ENCODE data around the gene ETNK2.
"Not testable (repeated sequence)": the region's sequence is repeated elsewhere in the genome, so short reads cannot be mapped to it uniquely, and the experiment has no call there.

The ETNK2 gene

DNA sequence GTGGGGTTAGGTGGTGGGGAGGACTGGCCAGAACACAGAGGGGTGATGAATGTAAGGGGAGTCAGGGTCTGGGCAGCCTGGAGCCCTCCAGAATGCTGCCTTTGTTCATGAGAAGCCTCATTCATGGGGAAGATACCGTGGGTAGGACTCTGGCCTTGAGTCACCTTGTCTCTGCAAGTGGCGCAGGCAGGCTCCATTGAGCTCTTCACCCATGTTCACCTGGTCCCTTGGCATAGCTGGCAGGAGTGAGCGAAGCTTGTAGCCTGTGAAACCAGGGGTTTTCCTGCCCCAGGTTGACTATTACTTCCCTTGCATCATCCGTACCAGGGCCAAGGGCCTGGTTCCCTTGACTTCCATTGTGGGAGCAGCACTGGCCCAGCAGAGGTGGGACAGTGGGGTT lies 53.2 kb downstream of the ETNK2 start:
- no peak for DNase-seq (ENCODE audit: low spot score)

DNA sequence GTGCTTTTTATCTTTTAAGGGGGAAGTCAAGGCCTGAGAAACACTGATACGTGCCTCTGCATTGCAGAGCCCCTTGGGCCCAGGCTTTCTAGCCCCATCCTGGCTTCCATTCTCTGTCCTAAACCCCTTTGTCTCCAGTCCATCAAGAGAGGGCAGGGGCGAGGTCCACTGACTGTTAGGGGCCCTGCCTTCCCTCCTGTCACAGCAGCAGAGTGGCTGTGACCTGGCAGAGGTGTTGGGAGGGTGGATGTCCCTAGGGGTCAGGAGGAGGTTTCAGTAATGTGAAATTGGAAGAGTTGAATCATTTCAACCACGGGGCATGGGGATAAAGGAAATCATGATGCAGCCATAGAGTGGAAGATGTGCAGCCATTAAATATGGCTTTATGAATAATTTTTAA lies 54.9 kb downstream of the ETNK2 start:
- DNase-seq (ENCODE audit: low spot score) = no peak

DNA sequence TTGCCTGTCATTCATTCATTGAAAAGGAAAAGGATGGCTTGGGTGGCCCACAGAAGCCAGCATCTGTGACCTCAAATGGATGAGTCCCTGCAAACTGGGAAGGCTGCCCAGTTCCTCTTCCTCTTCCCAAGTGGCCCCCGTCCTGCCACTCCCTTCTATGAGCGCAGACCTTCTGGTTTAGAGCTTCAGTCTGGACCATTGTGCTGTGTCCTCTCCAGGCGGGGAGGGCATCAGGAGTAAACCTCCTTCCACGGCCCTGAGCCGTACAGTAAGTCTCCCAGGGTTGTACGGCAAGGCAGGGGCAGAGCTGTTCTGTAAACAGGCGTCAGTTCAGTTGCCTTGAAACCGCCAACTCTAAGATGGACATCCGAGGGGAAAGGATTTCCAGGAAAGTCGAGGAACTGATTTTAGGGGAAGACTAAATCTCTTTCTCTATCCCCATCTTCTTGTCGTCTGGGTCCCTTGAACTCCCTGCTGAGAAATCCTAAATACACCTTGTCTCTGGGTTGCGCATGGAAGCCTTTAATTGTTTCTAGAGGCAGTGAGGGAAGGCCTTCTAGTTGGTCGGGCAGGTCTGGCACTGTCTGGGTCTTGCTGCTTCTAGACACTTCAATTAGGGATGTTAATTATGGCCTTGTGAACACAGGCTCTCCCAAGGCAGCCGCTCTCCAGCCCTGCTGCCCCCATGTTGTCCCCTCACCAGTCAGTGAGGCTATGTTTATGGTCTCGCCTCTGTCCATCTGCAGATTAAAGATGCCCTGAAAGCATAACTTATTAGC lies 56.8 kb downstream of the ETNK2 start:
- no peak for DNase-seq (ENCODE audit: low spot score)

DNA sequence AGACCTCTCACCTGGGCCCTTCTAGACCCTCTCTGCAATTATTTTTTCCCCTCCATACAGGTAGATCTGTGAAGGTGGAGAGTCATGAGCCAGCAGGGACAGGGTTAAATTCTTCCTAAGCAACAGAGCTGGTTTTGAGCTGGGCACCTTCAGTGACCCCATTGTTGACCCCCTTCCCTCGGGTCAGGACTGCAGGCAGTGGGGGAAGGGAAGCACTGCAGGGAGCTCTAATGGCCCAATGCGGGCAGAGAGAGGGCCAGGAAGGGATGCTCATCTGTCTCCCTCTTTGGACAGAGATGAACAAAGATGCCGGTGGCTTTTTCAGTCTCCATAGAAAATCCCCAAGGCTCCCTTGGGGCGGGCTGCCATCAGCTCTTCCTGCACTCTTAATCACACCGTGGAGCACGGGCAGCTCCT lies 57.5 kb downstream of the ETNK2 start:
- no peak for DNase-seq (ENCODE audit: low spot score)

DNA sequence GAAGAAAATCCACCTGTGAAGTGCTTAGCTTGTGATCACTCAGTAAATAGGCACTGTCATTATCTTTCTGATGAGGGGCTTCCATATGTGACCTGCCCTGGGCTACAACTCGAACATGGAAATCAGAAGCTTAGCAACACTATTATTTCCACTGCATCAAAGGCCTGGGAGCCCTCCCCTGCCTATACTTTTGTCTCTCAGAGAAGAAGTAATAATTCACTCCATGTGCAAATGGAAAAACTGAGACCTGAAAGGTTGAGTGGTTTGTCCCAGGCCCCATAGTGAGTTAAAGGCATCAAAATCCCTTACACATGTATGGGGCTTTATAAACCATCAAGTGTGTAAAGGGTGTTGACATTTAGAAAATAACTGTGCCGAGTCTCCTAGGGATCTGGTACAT lies 58.1 kb downstream of the ETNK2 start:
- no peak for DNase-seq (ENCODE audit: low spot score)

DNA sequence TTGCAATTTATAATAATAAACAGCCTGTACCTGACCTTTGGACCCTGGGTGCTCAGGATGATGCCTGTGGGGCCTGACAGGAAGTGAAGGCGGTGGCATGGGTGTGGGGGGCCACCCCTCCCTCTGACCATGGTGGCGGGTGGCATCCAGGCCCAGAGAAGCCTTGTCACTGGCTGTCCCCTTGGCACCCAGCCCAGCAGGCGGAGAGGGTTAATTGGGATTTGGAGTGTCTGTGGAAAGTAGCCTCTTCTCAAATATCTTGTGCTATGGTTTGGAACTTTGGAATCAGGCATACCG lies 58.5 kb downstream of the ETNK2 start:
- DNase-seq (ENCODE audit: low spot score) = no peak

DNA sequence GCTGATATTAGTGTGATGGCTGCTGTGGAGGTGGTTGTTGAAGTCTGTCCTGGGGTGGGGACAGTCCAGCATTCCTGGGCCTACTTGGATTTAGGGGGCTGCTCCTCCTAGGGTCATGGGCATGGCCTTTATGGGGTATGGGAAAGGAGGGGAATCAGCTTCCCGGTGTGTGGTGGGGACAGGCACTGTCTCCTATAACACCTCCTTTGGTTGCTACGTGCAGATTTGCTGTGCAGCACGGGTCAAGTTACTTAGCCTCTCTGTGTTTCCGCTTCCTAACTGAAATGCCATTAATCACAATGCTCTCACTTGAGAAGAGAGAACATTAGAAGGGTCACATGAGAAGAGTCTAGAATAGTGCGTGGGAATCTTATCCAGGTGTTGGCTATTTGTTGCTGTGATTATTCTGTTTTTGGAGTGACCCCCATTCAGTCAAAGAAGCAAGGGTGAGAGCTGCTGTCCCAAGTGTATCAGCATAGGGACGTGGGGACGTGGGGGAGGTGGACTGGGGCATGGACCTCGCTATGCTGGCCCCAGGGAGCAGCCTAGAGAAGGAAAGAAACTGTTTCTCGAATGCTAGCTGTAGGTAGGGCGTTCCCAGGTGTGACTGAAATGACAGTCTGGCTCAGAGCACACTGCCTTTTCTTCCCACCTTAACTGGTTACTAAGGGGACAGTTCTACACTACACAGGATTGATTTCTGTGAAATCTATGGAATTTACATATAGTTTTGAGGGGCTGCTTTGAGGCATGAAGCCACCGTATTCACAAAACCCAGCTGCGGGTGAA lies 59.0 kb downstream of the ETNK2 start:
- no peak for DNase-seq (ENCODE audit: low spot score)

DNA sequence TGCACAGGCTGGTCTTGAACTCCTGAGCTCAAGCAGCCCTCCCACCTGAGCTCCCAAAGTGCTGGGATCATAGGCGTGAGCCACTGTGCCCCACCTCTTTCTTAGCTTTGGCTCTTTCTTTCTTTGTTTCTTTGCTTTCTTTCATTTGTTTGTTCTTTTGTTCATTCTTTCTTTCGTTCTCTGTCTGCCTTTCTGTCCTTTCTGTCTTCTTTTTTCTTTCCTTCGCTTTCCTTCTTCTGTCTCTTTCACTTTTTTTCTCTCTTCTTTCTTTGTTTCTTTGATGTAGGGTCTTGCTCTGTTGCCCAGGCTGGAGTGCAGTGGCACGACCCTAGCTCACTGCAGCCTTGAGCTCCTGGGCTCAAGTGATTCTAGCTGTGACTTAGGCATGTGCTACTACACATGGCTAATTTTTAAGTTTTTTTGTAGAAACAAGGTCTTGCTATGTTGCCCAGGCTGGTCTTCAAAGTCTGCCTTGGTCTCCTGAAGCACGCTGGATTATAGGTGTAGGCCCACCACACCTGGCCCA lies 60.0 kb downstream of the ETNK2 start:
- no peak for DNase-seq (ENCODE audit: low spot score)

DNA sequence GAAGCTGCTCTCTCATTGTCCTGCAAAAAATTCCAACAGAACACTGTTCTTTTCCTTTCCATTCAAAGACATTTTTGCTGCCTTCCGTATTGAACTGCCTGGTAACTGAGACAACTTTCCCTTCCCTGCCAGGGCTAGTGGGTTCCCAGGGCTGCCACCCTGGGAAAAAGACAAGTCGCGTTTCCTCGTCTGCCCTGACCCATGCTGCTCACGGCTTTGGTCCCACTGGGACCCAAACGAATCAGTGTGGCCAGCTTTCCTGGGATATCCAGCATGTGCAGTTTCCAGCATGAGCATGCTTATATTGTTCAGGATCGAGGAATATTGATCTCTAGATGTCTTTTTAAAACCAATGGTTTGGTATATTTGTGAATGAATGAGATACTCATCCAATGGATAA lies 60.8 kb downstream of the ETNK2 start:
- no peak for DNase-seq (ENCODE audit: low spot score)

DNA sequence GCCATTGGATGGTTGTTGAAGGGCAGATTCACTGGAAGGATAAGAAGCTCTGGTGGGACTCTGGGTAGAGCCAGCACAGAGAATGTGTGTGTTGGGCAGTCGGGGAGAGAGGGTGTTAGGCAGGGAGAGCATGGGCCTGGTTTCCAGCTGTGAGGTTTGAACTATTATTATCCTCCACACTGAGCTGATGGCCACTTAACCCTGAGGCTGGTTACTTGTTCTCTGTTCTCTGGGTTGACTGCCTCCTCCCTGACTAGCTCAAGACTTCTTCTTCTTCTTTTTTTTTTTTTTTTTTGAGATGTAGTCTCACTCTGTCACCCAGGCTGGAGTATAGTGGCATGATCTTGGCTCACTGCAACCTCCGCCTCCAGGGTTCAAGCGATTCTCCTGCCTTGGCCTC lies 61.7 kb downstream of the ETNK2 start:
- DNase-seq (ENCODE audit: low spot score) = not testable (repeated sequence)

DNA sequence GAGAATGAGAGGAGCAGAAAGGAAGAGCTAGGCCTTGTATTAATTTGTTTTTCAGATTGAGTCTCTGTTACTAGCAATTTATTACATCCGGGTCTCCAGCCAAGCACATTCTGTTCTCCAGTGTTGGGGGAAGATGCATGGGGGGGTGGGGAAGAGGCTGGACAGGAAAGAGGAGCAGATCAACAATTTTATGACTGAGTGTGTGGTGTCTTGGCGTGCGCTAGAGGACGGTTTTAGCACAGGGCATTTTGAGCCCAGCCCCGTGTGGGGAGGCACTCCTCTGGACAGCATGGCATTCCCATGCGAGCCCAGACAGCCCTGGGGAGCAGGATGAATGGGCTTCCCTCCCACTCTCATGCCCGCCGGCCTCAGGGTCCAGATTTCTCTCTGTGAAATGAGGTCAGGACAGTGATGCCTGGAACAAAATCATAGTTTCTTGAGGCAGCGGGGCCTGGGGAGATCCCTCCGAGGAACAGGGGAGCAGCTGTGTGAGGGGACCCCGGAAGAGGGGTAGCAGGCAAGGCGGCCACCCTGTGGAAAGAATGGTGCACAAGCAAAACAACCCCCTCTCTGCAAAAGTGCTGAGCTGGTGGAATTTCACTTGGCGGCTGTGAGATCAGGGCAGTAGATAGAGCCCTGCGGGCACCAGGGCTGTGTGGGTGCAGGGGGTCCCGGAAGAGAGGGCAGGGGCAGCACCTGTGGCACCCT lies 62.6 kb downstream of the ETNK2 start:
- no peak for DNase-seq (ENCODE audit: low spot score)

DNA sequence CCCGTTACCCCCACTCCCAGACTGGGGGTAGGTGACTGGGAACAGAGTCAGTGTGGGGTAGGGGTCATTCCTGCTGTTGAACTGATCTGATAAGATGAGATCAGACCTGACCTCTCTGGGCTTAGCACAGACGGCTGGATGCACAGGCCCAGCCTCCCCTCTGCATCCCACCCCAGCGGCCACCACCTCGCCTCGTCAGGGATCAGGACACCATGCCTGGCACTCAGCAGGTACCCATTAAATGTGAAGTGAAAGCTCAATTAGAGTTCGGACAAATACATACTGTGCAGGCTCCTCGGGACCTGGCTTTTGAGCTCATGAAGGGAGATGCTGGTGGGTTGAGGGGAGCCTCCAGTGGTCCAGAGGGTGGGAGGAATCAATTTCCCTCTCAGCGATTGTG lies 63.2 kb downstream of the ETNK2 start:
- no peak for DNase-seq (ENCODE audit: low spot score)

DNA sequence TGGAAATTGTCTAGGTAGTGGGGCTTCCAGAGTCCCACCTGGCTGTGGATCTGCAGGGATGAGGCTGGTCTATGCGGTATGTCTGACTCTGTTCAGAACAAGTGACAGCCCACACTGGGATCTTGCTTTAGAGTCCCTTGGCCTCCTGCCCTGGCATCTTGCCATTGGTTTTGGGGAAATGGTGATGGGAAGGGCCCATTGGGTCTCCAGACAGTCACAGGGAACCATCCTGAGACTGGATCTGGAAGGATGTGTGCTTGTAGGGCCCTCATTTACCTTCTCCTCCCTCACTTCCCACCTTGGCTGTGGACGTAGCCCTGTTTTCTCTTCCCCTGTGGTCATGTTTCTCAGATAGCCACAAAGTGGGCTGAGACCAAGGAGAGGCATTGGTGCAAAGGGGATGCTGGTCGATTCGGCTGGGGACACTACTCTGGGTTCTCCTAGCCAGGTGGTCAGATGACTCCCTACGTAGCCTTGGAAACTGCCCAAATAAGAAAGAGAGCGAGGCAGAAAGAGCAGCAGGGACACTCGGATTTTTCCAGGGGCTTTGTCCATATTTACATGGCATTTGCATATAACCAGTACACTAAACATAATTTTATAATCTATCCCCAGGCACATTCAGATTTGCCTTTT lies 63.8 kb downstream of the ETNK2 start:
- DNase-seq (ENCODE audit: low spot score) = no peak

DNA sequence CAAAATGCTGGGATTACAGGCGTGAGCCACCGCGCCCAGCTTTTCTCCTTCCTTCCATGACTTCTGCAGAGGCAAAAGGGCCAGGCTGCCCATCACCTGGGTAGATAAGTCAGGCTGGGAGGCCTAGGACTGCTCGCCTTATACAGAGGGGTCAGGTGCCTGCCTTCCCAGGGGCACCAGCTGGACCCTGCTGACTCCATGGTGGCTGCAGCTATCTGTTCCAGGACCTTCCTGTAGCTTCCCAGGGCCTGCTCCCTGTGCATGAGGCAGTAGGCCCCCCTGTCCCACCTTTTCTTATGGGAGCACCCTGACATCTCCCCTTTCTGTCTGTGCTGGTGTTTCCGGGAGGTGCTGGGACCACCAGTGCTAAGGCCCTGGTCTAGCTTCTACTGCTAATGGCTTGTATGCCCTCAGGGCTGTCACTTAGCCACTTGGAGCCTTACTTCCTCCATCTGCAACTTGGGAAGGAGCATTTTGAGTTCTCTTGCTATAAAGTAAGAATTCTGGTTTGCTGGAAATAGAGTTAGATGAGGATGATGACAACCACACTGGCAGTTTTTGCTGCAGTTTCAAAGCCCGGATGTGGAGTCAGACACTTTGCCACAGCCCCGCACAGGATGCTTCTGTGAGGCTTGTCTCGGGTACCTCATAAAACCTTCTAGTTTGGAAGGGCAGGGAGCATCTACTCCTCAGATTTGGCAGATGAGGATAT lies 64.5 kb downstream of the ETNK2 start:
- no peak for DNase-seq (ENCODE audit: low spot score)

DNA sequence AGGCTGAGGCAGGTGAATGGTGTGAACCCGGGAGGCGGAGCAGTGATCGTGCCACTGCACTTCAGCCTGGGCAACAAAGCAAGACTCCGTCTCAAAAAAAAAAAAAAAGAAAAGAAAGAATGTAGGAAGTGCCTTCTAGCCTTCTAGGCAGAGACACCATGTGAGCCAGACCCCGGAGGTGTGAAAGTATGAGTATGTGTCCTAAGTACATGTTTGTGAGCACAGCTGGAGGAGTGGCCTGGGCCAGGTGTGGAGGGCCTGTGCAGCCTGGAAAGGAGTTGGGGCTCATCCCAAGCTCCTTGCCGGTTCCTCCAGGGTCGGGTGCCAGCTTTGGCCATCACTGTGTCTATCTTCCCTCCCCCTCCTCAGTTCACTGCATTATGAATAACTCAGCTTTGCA lies 66.0 kb downstream of the ETNK2 start:
- no peak for DNase-seq (ENCODE audit: low spot score)

DNA sequence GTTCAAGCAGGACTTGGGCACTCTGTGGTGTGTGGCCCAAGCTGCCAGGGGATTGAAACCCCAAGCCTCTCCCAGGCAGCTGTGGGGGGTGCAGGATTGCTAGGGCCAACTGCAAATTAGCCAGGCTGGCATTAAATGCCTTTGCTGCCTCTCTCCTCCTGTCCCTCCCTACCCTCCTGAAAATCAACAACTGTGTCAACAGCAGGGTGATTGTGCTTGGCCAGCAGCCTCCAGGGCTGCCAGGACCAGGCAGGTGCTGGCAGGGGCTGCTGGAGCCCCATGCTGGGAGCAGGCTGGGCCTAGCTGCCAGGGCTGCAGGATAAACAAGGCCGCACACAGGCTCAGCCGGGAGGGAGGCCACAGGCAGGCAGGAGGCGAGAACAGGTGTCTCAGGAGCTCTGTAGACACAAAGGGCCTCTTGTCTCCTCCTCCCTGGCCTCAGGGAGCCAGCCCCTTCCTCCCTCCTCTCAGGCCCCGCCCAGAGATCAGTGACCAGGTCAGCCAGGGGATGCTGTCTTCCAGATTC lies 67.5 kb downstream of the ETNK2 start:
- no peak for DNase-seq (ENCODE audit: low spot score)

DNA sequence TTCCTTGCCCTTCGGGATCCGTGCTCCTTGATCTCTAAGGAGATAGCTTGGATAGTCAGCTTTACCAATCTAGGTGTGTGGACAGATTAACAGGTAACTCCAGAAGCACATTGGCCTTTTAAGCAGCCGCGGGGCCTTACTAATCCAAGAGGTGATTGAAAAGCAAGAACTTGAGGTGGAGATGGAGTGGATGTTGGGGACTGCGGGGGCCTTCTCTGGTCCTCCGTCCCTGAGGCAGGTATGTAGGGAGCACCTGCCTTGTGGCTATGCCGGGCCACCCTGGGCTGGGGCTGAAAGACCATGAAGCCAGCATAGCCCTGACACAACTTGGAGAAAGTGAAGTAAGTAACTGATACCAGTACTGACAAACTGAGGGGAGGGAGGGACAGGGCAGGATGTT lies 68.4 kb downstream of the ETNK2 start:
- DNase-seq (ENCODE audit: low spot score) = no peak

DNA sequence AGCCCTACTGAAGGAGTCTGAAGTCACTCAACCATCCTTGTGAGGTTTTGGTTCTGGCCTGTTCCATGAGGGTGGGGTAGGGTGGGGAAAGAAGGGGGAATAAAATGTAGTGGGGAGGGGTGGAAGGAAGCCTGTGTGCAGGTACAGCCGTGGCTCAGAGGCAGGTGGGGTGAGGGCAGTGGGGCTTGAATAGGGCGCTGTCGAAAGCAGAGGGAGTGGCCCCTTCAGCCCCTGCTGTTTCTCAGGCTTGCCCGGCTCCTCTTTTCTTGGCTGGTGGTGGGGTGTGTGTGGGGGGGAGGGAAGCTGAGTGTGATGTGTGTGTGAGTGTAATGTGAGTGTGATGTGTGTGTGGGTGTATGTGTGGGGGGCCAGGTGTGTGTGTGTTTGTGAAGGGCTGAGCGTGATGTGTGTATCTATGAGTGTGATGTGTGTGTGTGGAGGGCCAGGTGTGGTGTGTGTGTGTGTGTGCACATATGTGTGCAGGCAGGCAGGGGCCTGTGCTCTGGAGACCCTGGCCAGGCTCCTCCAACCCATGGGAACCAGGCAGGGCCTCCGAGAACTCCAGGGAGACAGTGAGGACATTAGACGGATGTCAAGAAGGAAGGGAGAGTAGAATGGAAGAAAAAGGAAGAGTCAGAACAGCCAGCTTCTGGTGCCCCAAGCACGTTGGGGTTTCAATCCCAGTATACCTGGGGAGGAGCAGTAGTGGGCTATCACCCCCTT lies 69.9 kb downstream of the ETNK2 start:
- no peak for DNase-seq (ENCODE audit: low spot score)

DNA sequence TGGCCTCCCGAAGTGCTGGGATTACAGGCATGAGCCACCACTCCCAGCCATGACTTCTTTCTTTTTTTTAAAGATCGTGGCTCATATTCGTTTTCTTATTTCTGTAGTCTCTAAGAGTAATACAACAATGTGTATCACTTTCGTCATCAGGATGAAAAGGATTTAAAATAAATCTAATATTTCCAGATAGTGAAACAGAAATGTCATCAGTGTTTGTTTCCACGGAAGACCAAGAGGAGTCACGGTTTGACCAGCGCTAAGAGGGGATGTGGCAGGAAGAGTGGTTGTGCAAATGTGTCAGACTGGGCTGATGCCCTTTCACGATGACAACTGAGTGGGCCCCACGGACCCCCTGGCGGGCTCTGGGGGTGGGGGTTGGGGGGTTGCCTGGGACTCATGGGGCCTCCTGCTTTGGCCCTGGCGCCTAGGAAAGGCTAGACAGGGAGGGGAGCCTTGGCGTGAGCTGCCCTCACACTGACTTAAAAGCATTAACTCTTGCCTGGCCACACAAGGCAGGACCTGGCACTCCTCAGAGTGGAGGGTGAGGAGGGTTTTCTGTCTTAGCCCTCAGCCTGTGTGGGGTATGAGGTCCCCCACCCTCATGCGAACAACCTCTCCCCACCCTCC lies 70.6 kb downstream of the ETNK2 start:
- DNase-seq (ENCODE audit: low spot score) = no peak
